ENCODE data around the gene TSG101.
A peak's percentile ranks its signal among the peaks of the same experiment; 100 is the strongest.

Gene TSG101

GRCh38 chr11:18492888-18493287 lies 33.9 kb downstream of the TSG101 start:
- no peak for DNase-seq (ENCODE audit: low spot score)

DNA sequence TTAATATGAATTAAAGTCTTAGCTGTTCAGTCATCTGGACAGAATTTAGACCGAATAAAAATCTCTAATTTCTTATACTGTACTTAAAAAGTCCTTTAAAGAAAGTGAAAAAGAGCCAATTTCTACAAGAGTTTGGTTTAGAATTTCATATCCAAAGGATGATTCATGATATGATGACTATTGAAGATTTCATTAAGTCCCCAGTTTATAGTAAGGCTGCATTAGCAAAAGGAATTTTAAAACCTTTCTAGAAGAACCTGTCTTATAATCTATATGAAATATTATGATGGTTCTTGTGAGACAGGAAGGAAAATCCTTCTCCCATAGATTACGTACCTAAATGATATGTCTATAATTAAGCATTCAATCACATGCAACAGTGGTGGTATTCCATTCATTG lies 34.8 kb downstream of the TSG101 start:
- no peak for DNase-seq (ENCODE audit: low spot score)

DNA sequence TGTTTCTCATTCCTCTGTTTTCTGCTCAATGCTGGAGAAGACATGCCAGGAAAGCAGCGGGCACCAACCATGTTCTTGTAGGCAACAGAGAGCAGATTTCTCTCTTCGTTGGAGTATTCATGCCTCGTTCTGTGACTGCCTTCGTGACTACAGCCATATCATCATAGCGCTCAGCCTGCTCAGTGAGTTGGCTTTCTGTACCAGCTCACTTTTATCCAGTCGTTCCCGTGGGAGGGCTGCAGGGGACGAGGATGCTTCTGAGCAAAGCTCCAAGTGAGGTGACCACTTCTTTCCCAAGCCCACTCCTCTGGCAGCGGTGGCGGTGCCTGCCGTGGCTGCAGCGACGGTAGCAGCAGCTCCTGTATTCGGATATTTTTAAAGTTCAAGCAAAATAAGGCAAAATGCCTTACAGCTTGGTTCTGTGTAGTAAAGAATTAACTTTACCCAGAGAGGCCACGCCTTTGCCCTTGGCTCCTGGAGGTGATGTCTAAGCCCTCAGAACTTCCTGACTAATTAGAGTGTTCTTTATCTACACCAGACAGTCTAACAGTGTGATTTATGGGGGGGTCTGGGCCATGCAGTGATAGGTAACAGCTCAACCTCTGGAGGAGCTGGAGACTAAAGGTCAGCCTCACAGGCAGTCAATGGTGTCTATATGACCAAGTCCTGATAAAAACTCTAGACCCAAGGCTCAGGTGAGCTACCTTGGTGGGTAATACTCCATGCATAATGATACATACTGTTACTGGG lies 35.8 kb downstream of the TSG101 start:
- peak; percentile 58 for DNase-seq (ENCODE audit: low spot score)

- DNase-seq (ENCODE audit: low spot score) = no peak
These were observed 36.4 kb downstream of the TSG101 start for GRCh38 chr11:18490319-18490718.

DNA sequence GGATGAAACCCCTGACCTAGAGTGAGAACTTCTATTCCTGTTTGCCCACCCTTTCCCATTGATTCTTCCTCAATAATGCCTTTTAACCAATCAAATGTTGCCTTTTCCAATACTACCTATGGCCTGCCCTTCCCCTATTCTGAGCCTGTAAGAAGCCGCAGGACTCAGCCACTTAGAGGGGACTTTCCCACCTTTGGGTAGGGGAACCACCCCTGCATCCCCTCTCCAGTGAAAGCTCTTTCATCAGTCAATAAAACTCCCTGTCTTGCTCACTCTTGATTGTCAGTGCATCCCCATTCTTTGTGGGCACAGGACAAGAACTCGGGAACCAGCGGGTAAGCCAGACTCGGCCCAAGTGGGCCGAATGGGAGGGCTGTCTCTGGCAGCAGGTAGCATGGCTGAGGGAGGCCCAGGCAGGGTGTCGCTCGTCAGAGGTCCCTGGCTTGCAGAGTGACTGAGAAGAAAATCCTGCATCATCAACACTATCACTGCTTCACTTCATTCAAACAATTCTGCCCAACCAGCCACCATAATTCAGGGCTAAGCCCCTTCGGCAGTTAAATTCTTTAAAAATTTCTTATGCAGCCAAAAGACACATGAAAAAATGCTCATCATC lies 40.7 kb downstream of the TSG101 start:
- DNase-seq (ENCODE audit: low spot score) = no peak

DNA sequence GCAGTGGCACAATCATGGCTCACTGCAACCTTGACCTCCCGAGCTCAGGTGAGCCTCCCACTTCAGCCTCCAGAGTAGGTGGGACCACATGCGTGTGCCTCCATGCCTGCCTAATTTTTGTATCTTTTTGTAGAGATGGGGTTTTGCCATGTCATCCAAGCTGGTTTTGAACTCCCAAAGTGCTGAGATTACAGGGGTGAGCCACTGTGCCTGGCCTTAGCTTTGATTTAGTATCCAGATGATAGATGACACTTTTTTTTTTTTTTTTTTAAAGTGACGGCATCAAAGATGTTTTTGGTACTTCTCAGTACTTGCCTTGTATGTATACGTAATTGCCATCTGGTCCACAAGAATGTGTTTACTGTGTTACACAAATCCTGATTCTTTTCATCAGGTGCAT lies 47.7 kb downstream of the TSG101 start:
- no peak for DNase-seq (ENCODE audit: low spot score)

DNA sequence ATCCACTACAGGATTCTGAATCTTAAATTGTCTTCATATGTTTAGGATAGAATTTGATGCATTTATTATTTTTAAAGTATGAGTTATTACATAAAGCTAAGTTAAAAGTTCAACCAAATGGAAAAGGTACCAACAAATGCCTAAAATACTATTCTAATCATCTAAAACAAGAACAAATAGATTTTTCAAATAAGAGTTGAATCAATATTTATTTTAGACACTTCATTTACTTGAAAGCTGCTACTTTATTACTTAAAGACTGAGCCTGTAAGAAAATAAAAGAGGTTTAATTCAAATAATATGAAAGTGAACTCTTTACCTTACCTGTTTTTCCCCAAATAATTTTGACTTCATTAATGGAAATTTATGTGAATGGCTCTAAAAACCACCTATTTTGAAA lies 54.2 kb downstream of the TSG101 start:
- no peak for DNase-seq (ENCODE audit: low spot score)

DNA sequence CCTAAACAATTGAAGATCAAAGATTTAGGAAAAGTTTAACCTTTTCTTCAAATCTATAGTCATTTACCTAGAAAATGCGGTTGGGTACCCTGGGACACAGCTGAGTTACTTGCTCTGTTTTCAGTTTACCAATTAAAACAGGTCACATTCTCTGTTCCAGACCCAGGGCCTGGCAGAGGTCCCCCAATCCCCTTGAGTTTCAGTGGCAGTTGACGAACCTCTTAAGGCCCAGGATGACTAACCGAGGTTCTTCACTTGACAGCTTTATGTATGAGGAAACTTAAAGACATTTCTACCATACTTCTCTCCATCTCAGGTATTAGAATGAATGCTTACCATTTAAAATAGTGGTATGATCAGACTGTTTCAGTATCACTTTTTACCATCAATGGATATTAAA lies 54.7 kb downstream of the TSG101 start:
- no peak for DNase-seq (ENCODE audit: low spot score)

- DNase-seq (ENCODE audit: low spot score) = no peak
These were observed 57.8 kb downstream of the TSG101 start for GRCh38 chr11:18468961-18469360.

- DNase-seq (ENCODE audit: low spot score) = no peak
These were observed 58.7 kb downstream of the TSG101 start for GRCh38 chr11:18468059-18468458.

DNA sequence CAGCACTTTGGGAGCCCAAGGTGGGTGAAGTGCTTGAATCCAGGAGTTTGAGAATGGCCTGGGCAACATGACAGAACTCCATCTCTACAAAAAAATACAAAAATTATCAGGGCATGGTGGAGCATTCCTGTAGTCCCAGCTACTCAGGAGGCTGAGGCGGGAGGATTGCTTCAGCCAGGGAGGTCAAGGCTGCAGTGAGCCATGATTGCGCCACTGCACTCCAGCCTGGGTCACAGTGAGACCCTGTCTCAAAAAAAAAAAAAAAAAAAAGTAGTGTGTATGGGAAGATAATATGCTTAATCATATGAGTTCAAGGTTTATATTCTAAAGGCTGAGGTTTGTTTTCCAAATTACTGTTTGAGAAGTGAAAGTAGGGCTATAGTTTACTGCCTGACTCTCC lies 60.3 kb downstream of the TSG101 start:
- no peak for DNase-seq (ENCODE audit: low spot score)

GRCh38 chr11:18463439-18463838 lies 63.3 kb downstream of the TSG101 start:
- DNase-seq (ENCODE audit: low spot score) = no peak

- DNase-seq (ENCODE audit: low spot score) = no peak
These were observed 64.8 kb downstream of the TSG101 start for GRCh38 chr11:18461909-18462308.

GRCh38 chr11:18459634-18460033 lies 67.1 kb downstream of the TSG101 start:
- DNase-seq (ENCODE audit: low spot score) = no peak

DNA sequence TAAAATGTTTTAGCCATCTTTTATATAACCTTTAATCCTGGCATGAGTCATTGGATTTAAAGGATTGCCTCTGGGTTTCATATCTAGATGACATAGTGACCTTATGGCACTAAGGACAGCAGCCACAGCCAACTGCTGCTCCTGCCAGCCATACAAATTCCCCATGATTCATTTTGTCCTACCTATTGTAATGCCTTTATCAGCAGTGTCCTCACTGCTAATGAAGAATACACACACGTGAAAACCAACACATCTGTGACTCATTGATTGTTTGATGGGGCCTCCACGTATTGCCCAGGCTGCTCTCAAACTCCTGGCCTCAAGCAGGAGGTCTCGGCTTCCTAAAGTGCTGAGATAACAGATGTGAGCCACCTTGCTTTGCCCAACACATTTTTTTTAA lies 69.3 kb downstream of the TSG101 start:
- DNase-seq (ENCODE audit: low spot score) = no peak

DNA sequence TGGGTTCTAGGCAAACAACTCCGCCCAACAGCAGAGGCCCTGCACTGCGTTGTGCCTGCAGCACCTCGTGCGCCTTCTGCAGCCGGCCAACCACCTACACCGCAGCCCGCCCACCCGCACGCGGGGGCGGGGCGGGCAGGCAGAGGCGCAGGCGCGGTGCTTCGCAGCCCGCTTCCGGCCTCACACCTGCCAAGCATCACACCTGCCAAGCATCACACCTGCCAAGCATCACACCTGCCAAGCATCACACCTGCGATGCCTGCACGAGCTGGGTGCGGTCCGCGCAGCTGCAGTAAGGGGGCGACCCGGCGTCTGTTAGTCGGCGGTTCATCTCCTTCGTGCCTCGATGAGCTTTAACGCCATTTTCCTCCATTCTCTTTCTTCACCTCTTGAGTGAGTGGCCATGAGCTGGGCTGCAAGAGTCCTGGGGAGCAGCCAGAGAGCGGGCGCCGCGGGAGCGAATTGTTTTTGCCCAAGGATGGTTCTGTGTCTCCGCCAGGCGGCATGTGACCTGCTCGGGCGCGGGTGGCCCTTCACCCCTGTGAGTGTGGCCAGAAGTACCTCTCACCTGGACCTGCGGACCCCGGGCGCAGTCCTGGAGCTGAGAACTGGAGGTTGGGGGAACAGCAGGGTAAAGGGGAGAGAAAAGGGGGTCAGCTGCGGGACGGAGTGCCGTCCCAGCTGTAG lies 70.9 kb downstream of the TSG101 start, which contains the start of gene LDHAL6A:
LDHAL6A (plus strand) TSS at position 171 of the 687 bp plus-strand sequence. CDS start 825 bp downstream, outside the sequence.
- DNase-seq (ENCODE audit: low spot score) = no peak

GRCh38 chr11:18452927-18453326 lies 73.8 kb downstream of the TSG101 start:
- no peak for DNase-seq (ENCODE audit: low spot score)

DNA sequence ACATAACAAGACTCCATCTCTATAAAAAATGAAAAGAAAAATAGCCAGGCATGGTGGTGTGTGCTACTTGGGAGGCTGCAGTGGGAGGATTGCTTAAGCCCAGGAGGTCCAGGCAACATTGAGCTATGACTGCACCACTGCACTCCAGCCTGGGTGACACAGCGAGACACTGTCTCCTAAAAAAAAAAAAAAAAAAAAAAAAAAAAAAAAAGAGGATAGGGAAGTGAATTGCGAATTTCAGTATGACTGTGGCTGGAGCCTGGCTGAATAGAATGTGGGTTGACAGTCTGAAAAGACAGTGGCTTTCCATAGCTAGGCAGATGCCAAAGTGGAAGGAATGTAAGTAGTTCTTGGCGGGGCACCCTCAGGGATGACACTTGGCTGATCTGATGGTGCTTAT lies 77.5 kb downstream of the TSG101 start:
- DNase-seq (ENCODE audit: low spot score) = no peak

DNA sequence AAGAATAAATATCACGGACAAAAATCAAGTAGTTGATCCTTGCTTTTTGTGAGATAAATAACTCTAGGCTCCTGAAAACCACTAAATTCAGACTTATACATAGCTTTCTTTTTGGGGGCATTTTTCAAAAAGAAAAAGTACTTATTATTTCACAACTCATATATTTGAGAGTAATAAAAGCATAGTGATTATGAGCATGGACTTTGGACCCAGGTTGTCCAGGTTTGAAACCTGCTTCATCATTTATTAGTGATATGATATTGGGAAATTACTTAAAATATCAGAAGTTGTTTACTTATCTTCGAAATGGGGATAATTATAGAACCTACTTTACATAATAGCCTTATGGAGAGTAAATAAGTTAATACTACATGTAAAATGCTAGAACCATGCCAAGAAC lies 88.1 kb downstream of the TSG101 start:
- no peak for DNase-seq (ENCODE audit: low spot score)

Data from Ammon's horn (tissue), 1 donor.